ENCODE measurements around the gene KCNG4.

DNA sequence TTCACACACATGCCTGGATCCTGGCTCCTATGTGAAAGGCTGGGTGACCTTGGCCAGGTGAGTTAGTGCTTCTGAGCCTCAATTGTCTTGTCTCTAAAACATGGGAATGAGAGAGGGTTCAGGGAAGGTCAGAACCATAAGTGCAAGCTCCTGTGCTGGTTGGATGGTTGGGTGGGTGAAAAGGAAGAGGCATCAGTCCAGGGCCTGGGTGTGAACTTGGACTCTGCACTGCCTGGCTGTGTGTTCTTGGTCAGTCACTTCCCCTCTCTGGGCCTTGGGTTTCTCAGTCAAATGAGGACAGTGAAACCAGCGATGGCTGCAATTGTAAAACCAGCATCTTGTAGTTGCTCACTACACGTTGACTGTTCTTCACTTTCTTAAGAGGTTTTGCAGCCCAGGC lies 643 bp upstream of the KCNG4 start:
- TF ChIP-seq NFYB (IDR thresholded peaks at IDR 0.05; ENCODE audit: insufficient read depth, low read depth, low read length) (no peak), JUNB (IDR thresholded peaks at IDR 0.05) (no peak), POLR2A (IDR thresholded peaks at IDR 0.05; ENCODE audit: low read depth, low read length) (no peak), POLR2AphosphoS5 (IDR thresholded peaks at IDR 0.05; ENCODE audit: low read length) (no peak), JUND (IDR thresholded peaks at IDR 0.05; ENCODE audit: low read depth, low read length) (no peak), SUZ12 (IDR thresholded peaks at IDR 0.05; ENCODE audit: unreplicated experiment) (no peak), FOXK2 (IDR thresholded peaks at IDR 0.05) (no peak), CREM (IDR thresholded peaks at IDR 0.05; ENCODE audit: low read depth) (no peak)

All from GM12878 (cell line).